Esophagus squamous epithelium (tissue), 5 donors: ENCODE data around the gene MAD2L1BP. TPM values are rescaled to one million over a fixed set of nuclear protein-coding genes. Genes with fewer than 3 reads are reported as not detected.

Experiments
- DNase-seq: peaks from one replicate; lab custom pipeline; 2025; lab: John Stamatoyannopoulos, UW
- H3K27ac ChIP-seq, 4 donors: fragments of 200-600 bp; sonication (generic); one replicate each; pipeline ENCODE4 v1.5.1; 2016 to 2019; ENCODE audit warnings: mild to moderate bottlenecking in 1 of 4
- H3K27me3 ChIP-seq, 4 donors: fragments of 200-600 bp; sonication (generic); 1 replicate in 3 of 4; 2 replicates in 1 of 4; pipeline versions ENCODE4 v1.5.1 to v1.6.0; 2017 to 2021; ENCODE audit warnings: antibody characterized with exemption in 1 of 4
- H3K36me3 ChIP-seq, 3 donors: fragments of 200-600 bp; sonication (generic); one replicate each; pipeline ENCODE4 v1.5.1; 2016 to 2019
- H3K4me1 ChIP-seq, 3 donors: fragments of 200-600 bp; sonication (generic); one replicate each; pipeline ENCODE4 v1.5.1; 2017 to 2019
- H3K4me3 ChIP-seq, 4 donors: fragments of 200-600 bp; sonication (generic); 1 replicate in 3 of 4; 2 replicates in 1 of 4; pipeline ENCODE4 v1.5.1; 2016 to 2019; ENCODE audit warnings: mild to moderate bottlenecking in 2 of 4, moderate library complexity in 1 of 4
- H3K9me3 ChIP-seq, 3 donors: fragments of 200-600 bp; sonication (generic); one replicate each; pipeline ENCODE4 v1.5.1; 2016 to 2019
- POLR2A ChIP-seq, 4 donors: fragments of 450-650 bp; IDR thresholded peaks; one replicate each; pipeline ENCODE4 v1.6.1; 2017; ENCODE audit warnings: antibody characterized with exemption in 4 of 4, mild to moderate bottlenecking in 4 of 4, moderate library complexity in 3 of 4
- WGBS, 2 donors: methylation state at CpG; one replicate each; pipeline ENCODE4 v1.1.5; 2018; 5-methylcytosine and 5-hydroxymethylcytosine counted together
- intact Hi-C: fragments of 100-400 bp; cut with DNase I; formaldehyde crosslinking; loops from one replicate; pipeline ENCODE4 v1.15.0; 2022
- total RNA-seq, 4 donors: library from RNA; depleted of rRNA; stranded (reverse); fragments of >200 nt; gene quantifications; one replicate each; pipeline ENCODE4 v1.1.0, GENCODE V29; 2016
- TF ChIP-seq, protein P1 (sequence below), 6 experiments: fragments of 450-650 bp in 4 of 6; fragments of 200-600 bp in 2 of 6; sonication (generic) in 2 of 6; IDR thresholded peaks; one replicate each; pipeline ENCODE4 v1.5.1; 2016 to 2019; ENCODE audit warnings: antibody characterized with exemption in 6 of 6, mild to moderate bottlenecking in 4 of 6, moderate library complexity in 4 of 6
- donor health status: DM: yes; HTN: yes; CAD: no.

MAD2L1BP gene
- total RNA-seq, 4 donors from 2014 or later = 14.4 to 31.9 (median 22.7) TPM

DNA sequence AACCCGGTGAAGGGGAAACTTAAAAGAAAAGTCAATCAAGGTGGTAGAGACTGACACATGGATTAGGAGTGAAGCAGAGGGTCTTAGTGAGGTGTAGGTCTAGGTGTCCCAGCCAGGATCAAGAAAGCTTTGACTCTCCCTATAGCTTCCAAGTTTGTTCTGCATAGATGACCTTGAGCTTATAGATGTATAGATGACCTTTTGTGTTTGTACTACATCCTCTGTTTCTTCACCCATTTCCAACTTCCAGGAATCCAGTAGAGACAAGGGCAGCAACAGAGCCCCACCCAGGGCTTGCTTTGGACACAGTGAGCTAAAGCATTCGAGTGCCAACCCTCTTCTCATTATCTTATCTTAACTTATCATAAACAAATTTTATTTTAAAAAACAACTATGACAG lies 53.8 kb downstream of the MAD2L1BP start:
- DNase-seq = no peak
- peaks cover 11 to 37% (median 16%) of the 10 kb centered on the region in 3 donors for H3K4me1 ChIP-seq
- no peak overlapping the region for H3K27ac ChIP-seq
- TF ChIP-seq, protein P1, sequence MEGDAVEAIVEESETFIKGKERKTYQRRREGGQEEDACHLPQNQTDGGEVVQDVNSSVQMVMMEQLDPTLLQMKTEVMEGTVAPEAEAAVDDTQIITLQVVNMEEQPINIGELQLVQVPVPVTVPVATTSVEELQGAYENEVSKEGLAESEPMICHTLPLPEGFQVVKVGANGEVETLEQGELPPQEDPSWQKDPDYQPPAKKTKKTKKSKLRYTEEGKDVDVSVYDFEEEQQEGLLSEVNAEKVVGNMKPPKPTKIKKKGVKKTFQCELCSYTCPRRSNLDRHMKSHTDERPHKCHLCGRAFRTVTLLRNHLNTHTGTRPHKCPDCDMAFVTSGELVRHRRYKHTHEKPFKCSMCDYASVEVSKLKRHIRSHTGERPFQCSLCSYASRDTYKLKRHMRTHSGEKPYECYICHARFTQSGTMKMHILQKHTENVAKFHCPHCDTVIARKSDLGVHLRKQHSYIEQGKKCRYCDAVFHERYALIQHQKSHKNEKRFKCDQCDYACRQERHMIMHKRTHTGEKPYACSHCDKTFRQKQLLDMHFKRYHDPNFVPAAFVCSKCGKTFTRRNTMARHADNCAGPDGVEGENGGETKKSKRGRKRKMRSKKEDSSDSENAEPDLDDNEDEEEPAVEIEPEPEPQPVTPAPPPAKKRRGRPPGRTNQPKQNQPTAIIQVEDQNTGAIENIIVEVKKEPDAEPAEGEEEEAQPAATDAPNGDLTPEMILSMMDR (IDR thresholded peaks at IDR 0.05) = no peak
- no peak for TF ChIP-seq POLR2A (IDR thresholded peaks at IDR 0.05)
- H3K36me3 ChIP-seq = peaks cover 0 to 8% (median 0%) of the 10 kb centered on the region in 3 donors
- no peak overlapping the region for H3K4me3 ChIP-seq
- H3K27me3 ChIP-seq = no peaks in the 10 kb centered on the region
- WGBS, 2 donors = 62 to 63% methylated on average over 2 of the region's 2 CpGs
- intact Hi-C loops = no loop called here
- no peaks in the 10 kb centered on the region for H3K9me3 ChIP-seq

Other genes with a start within 250 kb of the MAD2L1BP start
- 10 to 100 TPM; 10.8 to 23.9 (median 19.3) TPM for gene ABCC10, start 208.3 kb upstream of the MAD2L1BP start, total RNA-seq
- 10 to 100 TPM in 2 of 4 donors, 1 to 10 TPM in 2; 8.3 to 24.8 (median 12.6) TPM for gene DLK2, start 180.3 kb upstream of the MAD2L1BP start, total RNA-seq
- 10 to 100 TPM in 3 of 4 donors, 1 to 10 TPM in 1; 9.5 to 20.2 (median 10.9) TPM for gene TJAP1, start 158.3 kb upstream of the MAD2L1BP start, total RNA-seq
- gene LRRC73, start 125.5 kb upstream of the MAD2L1BP start, total RNA-seq = under 1 TPM in 3 of 4 donors, not detected in 1; 0.38 to 0.83 (median 0.64) TPM
- 10 to 100 TPM; 50.5 to 73.5 (median 71.8) TPM for gene YIPF3, start 118.9 kb upstream of the MAD2L1BP start, total RNA-seq
- gene POLR1C, start 118.8 kb upstream of the MAD2L1BP start, total RNA-seq = 10 to 100 TPM; 14.7 to 34.3 (median 25.9) TPM
- gene XPO5, start 59.8 kb upstream of the MAD2L1BP start, total RNA-seq = 10 to 100 TPM; 17.6 to 34.9 (median 26.5) TPM
- 10 to 100 TPM in 3 of 4 donors, 1 to 10 TPM in 1; 5.3 to 14.8 (median 12.4) TPM for gene POLH, start 59.7 kb upstream of the MAD2L1BP start, total RNA-seq
- gene GTPBP2, start 6.6 kb upstream of the MAD2L1BP start, total RNA-seq = 10 to 100 TPM; 24.3 to 52.4 (median 48.6) TPM
- gene RSPH9, start 9.2 kb downstream of the MAD2L1BP start, total RNA-seq = under 1 TPM in 2 of 4 donors, not detected in 2; 0.15 to 0.38 TPM
- 10 to 100 TPM; 43.7 to 57.4 (median 51.4) TPM for gene MRPS18A, start 52.0 kb downstream of the MAD2L1BP start, total RNA-seq
- 100 to 1,000 TPM in 2 of 4 donors, 10 to 100 TPM in 2; 28.0 to 107 (median 80.8) TPM for gene VEGFA, start 134.4 kb downstream of the MAD2L1BP start, total RNA-seq